Sigmoid colon (tissue), 4 donors: ENCODE measurements around the gene SLC2A6.

Experiments used
- EP300 ChIP-seq, 4 donors: sonication (generic); formaldehyde crosslinking; IDR thresholded peaks; one replicate each; pipeline ENCODE4 v1.6.1; 2017; ENCODE audit warnings: antibody characterized with exemption in 4 of 4
- POLR2A ChIP-seq, 2 donors: fragments of 450-650 bp; IDR thresholded peaks; one replicate each; pipeline ENCODE4 v1.6.1; 2016; ENCODE audit warnings: antibody characterized with exemption in 2 of 2, mild to moderate bottlenecking in 2 of 2, moderate library complexity in 2 of 2

DNA sequence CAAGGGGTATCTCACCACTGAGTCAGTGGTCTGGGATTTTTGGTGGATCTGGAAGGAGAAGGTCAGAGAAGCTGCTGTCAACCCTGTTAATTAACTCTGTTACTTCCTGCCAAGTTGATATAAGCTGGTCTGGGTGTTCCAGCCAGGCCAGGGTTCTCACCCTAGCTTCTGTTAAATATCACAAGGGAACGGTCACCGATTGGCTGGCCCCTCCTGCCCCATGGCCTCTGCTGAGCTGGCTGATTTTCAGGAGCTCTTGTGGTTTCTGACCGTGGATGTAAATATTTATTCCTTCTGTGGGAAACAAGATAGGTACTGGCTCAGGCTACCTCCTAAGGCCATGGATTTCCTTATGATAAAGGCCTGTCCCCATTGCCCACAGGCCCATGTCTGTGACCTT lies 55.7 kb downstream of the SLC2A6 start:
- TF ChIP-seq POLR2A (IDR thresholded peaks at IDR 0.05): no peak
- TF ChIP-seq EP300 (IDR thresholded peaks at IDR 0.05): no peak
